GM12801 (cell line): ENCODE measurements around the gene KDM3A.

Experiments used
- CTCF ChIP-seq: IDR thresholded peaks from one replicate; pipeline ENCODE4 v1.5.1; 2011; ENCODE audit warnings: control low read depth; ENCODE audit not compliant: insufficient read length; ENCODE audit errors: extremely low read depth

The KDM3A gene

GRCh38 chr2:86439879-86440630 lies 1.1 kb upstream of the KDM3A start:
- no peak for TF ChIP-seq CTCF

GRCh38 chr2:86441392-86441881 lies 266 bp downstream of the KDM3A start:
- no peak for TF ChIP-seq CTCF

DNA sequence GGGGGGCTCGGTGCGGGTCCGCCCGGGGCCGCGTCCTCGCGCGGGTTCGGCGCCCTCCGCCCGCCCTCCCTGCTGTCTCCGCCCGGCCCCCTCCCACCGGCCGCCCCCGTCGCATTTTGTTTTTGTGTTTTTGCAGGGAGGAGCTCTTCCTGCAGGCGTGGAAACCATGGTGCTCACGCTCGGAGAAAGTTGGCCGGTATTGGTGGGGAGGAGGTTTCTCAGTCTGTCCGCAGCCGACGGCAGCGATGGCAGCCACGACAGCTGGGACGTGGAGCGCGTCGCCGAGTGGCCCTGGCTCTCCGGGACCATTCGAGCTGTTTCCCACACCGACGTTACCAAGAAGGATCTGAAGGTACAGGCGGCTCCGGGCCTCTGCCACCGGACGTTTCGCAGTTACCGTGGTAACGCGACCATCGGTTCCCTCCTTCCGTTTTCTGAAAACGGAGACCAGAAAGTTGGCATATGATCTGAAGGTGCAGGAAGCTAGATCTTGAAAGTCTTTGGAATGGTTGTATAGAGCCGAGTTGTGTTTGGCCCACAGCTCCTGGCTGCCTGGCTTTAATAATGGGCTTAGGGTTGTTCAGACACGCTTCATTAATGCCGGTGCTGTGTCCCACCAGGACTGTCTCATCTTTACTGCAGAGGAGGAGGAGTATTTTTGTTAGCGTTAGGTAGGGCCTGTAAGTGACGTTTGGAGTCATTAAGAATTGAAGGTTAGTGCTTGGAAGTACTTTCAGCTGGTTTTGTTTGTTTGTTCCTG lies 891 bp downstream of the KDM3A start:
- no peak for TF ChIP-seq CTCF

GRCh38 chr2:86442642-86443005 lies 1.5 kb downstream of the KDM3A start:
- TF ChIP-seq CTCF = no peak

GRCh38 chr2:86443631-86444350 lies 2.6 kb downstream of the KDM3A start:
- TF ChIP-seq CTCF = no peak

- TF ChIP-seq CTCF = no peak
Observed at GRCh38 chr2:86445436-86445835, 4.3 kb downstream of the KDM3A start.

DNA sequence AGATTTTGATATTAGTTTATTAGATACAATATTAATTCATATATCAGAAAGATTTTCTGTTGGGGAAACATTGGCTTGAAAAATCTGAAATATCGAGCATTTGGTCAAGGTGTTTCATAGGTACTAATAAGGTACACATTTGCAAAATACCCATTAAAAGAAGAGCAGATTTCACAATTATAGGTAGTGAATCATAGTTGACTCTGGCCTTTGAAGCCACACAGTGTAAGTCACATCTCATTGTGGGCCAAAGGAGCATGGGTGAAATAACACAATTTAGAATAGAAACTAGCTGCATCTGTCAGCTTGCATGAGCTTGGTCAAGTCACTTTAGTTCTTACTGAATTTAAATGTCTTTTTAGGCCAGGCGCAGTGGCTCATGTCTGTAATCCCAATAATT lies 4.9 kb downstream of the KDM3A start:
- TF ChIP-seq CTCF = no peak
